ENCODE results near the gene DSCAM. TPM values are rescaled to one million over a fixed set of nuclear protein-coding genes. Genes with fewer than 3 reads are reported as not detected.

DSCAM gene
- total and polyA plus RNA-seq, 2 donors (not counting 3 experiments of a cell fraction or from before 2014, with no cell fraction given): not detected

GRCh38 chr21:40060083-40060677, 786.8 kb downstream of the DSCAM start:
- Histone ChIP-seq H2AFZ (ENCODE audit: low read depth, low read length) (no peak overlapping the region), H3K27me3 (ENCODE audit: control insufficient read depth in 2 of 2, insufficient read depth in 2 of 2, low read length in 2 of 2) (no peaks in the 10 kb centered on the region), H3K9me1 (replicated peaks; ENCODE audit: control insufficient read depth, extremely low read depth, insufficient read depth, low read length) (no peaks in the 10 kb centered on the region), H3K27ac (ENCODE audit: insufficient read depth, low read depth, low read length) (no peak overlapping the region), H4K20me1 (replicated peaks; ENCODE audit: control insufficient read depth, extremely low read depth, insufficient read depth, low read length) (no peaks in the 10 kb centered on the region), H3K9me3 (replicated peaks; ENCODE audit: control insufficient read depth, insufficient read depth, low read length) (peaks cover 6% of the 10 kb centered on the region), H3K4me3 (replicated peaks in 1 of 3; ENCODE audit: insufficient read depth in 1 of 3, low read depth in 1 of 3, low read length in 3 of 3) (no peak overlapping the region), H3K79me2 (ENCODE audit: control insufficient read depth, insufficient read depth, low read length) (no peaks in the 10 kb centered on the region), H3K4me2 (ENCODE audit: insufficient read depth, low read length) (no peak overlapping the region), H3K9ac (replicated peaks; ENCODE audit: extremely low read depth, insufficient read depth, low read length) (no peak overlapping the region), H3K36me3 (ENCODE audit: control insufficient read depth in 2 of 2, extremely low read depth in 1 of 2, insufficient read depth in 2 of 2, low read length in 2 of 2) (no peaks in the 10 kb centered on the region), H3K4me1 (ENCODE audit: control insufficient read depth, extremely low read depth, insufficient read depth, low read length) (no peaks in the 10 kb centered on the region)
- POLR2A ChIA-PET: no interaction called here
- no TSS peak for BruUV-seq (replicated peaks)
- no peak for DNase-seq (ENCODE audit: low read depth, low spot score)
- FAIRE-seq: no peak
- CTCF ChIA-PET: interaction anchor here (0.9 kb wide), 1 partner anchor 14 kb away, joined by 3 read pairs; no protein-coding TSS in a partner anchor
- dilution Hi-C loops (cut with MboI; ENCODE audit: extremely low pct_ligation_motif_present, low sequenced_read_pairs): no loop called here
- intact Hi-C loops (cut with micrococcal nuclease): no loop called here
- no peak for TF ChIP-seq GATA2 (IDR thresholded peaks at IDR 0.05; ENCODE audit: insufficient read depth, insufficient read length, low read depth, low read length)
- no peak for TF ChIP-seq CTCF (IDR thresholded peaks at IDR 0.05; ENCODE audit: extremely low read depth in 1 of 2, insufficient read depth in 1 of 2, low read depth in 1 of 2, low read length in 2 of 2)
- no peak for TF ChIP-seq EZH2 (IDR thresholded peaks at IDR 0.05; ENCODE audit: borderline replicate concordance, low read depth, low read length, severe bottlenecking)
- no peak for TF ChIP-seq FOS (IDR thresholded peaks at IDR 0.05; ENCODE audit: borderline replicate concordance, insufficient read depth, low read length)
- TF ChIP-seq MYC (IDR thresholded peaks at IDR 0.05; ENCODE audit: low read depth, low read length): no peak
- TF ChIP-seq JUN (IDR thresholded peaks at IDR 0.05; ENCODE audit: borderline replicate concordance, insufficient read depth, insufficient read length, low read depth): no peak
- TF ChIP-seq POLR2A (IDR thresholded peaks at IDR 0.05; ENCODE audit: low read depth, low read length): no peak
- TF ChIP-seq POLR2AphosphoS5 (IDR thresholded peaks at IDR 0.05; ENCODE audit: insufficient read depth, low read depth, low read length): no peak
- TF ChIP-seq, protein P1, sequence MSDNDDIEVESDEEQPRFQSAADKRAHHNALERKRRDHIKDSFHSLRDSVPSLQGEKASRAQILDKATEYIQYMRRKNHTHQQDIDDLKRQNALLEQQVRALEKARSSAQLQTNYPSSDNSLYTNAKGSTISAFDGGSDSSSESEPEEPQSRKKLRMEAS (IDR thresholded peaks at IDR 0.05; ENCODE audit: insufficient read depth, insufficient read length): no peak
